A549 (cell line): ENCODE measurements around the gene PDILT. TPM values are rescaled to one million over a fixed set of nuclear protein-coding genes. Genes with fewer than 3 reads are reported as not detected.

Experiments
- polyA plus RNA-seq, 4 experiments: library from polyadenylated mRNA; depleted of rRNA in 3 of 4; stranded (reverse); fragments of >200 nt; fragmentation: RNase III in 1 of 4; extraction: RNeasy Plus Mini Kit Qiagen cat#74134 plus additional on column Dnase treatment in 1 of 4; gene quantifications; 2 replicates in 3 of 4; 3 replicates in 1 of 4; pipeline ENCODE4 v1.2.3, GENCODE V29; 2011 to 2017

Gene PDILT
- polyA plus RNA-seq, 2 of the 4 experiments (the other 2 are of a cell fraction) = not detected

Other genes starting within 250 kb of the PDILT start
- gene GP2, start 77.2 kb downstream of the PDILT start, polyA plus RNA-seq (2011; rRNA removed) = not detected in 2 replicates
- gene GP2, start 77.2 kb downstream of the PDILT start, polyA plus RNA-seq (2017; fragmentation: RNase III; extraction: RNeasy Plus Mini Kit Qiagen cat#74134 plus additional on column Dnase treatment) = not detected in 3 replicates
- gene UMOD, start 52.0 kb downstream of the PDILT start, polyA plus RNA-seq (2011; rRNA removed) = not detected in 2 replicates
- not detected in 3 replicates for gene UMOD, start 52.0 kb downstream of the PDILT start, polyA plus RNA-seq (2017; fragmentation: RNase III; extraction: RNeasy Plus Mini Kit Qiagen cat#74134 plus additional on column Dnase treatment)
- gene ACSM5, start 4.8 kb upstream of the PDILT start, polyA plus RNA-seq (2011; rRNA removed) = not detected in 2 replicates
- not detected in 3 replicates for gene ACSM5, start 4.8 kb upstream of the PDILT start, polyA plus RNA-seq (2017; fragmentation: RNase III; extraction: RNeasy Plus Mini Kit Qiagen cat#74134 plus additional on column Dnase treatment)
- gene ACSM2A, start 46.8 kb upstream of the PDILT start, polyA plus RNA-seq (2011; rRNA removed) = not detected in 2 replicates
- gene ACSM2A, start 46.8 kb upstream of the PDILT start, polyA plus RNA-seq (2017; fragmentation: RNase III; extraction: RNeasy Plus Mini Kit Qiagen cat#74134 plus additional on column Dnase treatment) = not detected in 3 replicates
- not detected in 2 replicates for gene ACSM2B, start 171.6 kb upstream of the PDILT start, polyA plus RNA-seq (2011; rRNA removed)
- gene ACSM2B, start 171.6 kb upstream of the PDILT start, polyA plus RNA-seq (2017; fragmentation: RNase III; extraction: RNeasy Plus Mini Kit Qiagen cat#74134 plus additional on column Dnase treatment) = not detected in 3 replicates